DND-41 (cell line): ENCODE data around the gene KLHL2.

Experiments
- ATAC-seq: fragments of 200-7000 bp; cut with Tn5 transposase; 3 replicates; pipeline ENCODE4 v1.9.1; 2021; ENCODE audit warnings: low read depth; ENCODE audit not compliant: insufficient read depth
- DNase-seq: peaks from one replicate; pipeline ENCODE4 v3.0.0-alpha.2; 2020
- H2AFZ ChIP-seq: 2 replicates; pipeline ENCODE4 v1.6.0; 2012; ENCODE audit warnings: low read depth, low read length
- H3K27ac ChIP-seq: 2 replicates; pipeline ENCODE4 v1.5.1; 2012; ENCODE audit warnings: low read length, inconsistent platforms
- H3K27me3 ChIP-seq: fragments of 200-600 bp; sonication (generic); 2 replicates; pipeline ENCODE4 v1.6.0; 2012; ENCODE audit warnings: low read length, mild to moderate bottlenecking, inconsistent platforms; ENCODE audit not compliant: insufficient read depth, poor library complexity
- H3K36me3 ChIP-seq: 2 replicates; pipeline ENCODE4 v1.5.1; 2012; ENCODE audit warnings: low read length, inconsistent platforms; ENCODE audit not compliant: insufficient read depth
- H3K4me1 ChIP-seq: 2 replicates; pipeline ENCODE4 v1.5.1; 2012; ENCODE audit warnings: mild to moderate bottlenecking, low read length; ENCODE audit not compliant: insufficient read depth
- H3K4me2 ChIP-seq: 2 replicates; pipeline ENCODE4 v1.6.0; 2012; ENCODE audit warnings: mild to moderate bottlenecking, moderate library complexity, low read length, inconsistent platforms; ENCODE audit not compliant: insufficient read depth
- H3K4me3 ChIP-seq, 2 experiments: fragments of 200-600 bp in 1 of 2; shearing (Covaris generic) in 1 of 2; 2 replicates each; pipeline ENCODE4 v1.5.1; 2012 to 2016; ENCODE audit warnings: inconsistent platforms in 2 of 2, low read length in 2 of 2, mild to moderate bottlenecking in 2 of 2, low read depth in 1 of 2, moderate library complexity in 1 of 2
- H3K79me2 ChIP-seq: 2 replicates; pipeline ENCODE4 v1.6.0; 2012; ENCODE audit warnings: low read length, inconsistent platforms; ENCODE audit not compliant: insufficient read depth
- H3K9ac ChIP-seq: 2 replicates; pipeline ENCODE4 v1.6.0; 2012; ENCODE audit warnings: low read depth, mild to moderate bottlenecking, inconsistent platforms, low read length, moderate library complexity
- H3K9me3 ChIP-seq: 2 replicates; pipeline ENCODE4 v1.5.1; 2012; ENCODE audit warnings: low read length, moderate library complexity, mild to moderate bottlenecking, inconsistent platforms; ENCODE audit not compliant: insufficient read depth, severe bottlenecking
- H4K20me1 ChIP-seq: 2 replicates; pipeline ENCODE4 v1.6.0; 2012; ENCODE audit warnings: low read length; ENCODE audit not compliant: insufficient read depth
- EZH2 ChIP-seq: IDR thresholded peaks from 3 replicates; pipeline ENCODE4 v1.6.1; 2012; ENCODE audit warnings: borderline replicate concordance, low read depth, mild to moderate bottlenecking, moderate library complexity, low read length, inconsistent platforms; ENCODE audit not compliant: severe bottlenecking
- TF ChIP-seq, protein P1 (sequence below): IDR thresholded peaks from 2 replicates; pipeline ENCODE4 v1.5.1; 2012; ENCODE audit warnings: borderline replicate concordance, low read length, moderate library complexity, mild to moderate bottlenecking; ENCODE audit not compliant: poor library complexity, severe bottlenecking; ENCODE audit errors: extremely low read depth

Gene KLHL2

DNA sequence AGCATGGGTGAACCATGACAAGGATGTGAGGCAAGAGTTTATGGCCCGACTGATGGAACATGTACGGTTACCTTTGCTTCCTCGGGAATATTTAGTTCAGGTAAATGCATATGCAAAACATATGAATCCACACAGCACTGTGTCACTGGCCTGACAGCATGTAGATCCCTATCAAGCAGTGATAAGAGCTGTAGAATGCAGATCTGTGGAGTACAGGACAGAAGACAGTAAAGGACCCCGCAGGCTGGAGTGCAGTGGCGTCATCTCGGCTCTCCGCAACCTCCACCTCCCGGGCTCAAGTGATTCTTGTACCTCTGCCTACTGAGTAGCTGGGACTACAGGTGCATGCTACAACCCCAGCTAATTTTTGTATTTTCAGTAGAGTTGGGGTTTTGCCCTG lies 90.3 kb downstream of the KLHL2 start:
- no peak for TF ChIP-seq EZH2
- TF ChIP-seq, protein P1, sequence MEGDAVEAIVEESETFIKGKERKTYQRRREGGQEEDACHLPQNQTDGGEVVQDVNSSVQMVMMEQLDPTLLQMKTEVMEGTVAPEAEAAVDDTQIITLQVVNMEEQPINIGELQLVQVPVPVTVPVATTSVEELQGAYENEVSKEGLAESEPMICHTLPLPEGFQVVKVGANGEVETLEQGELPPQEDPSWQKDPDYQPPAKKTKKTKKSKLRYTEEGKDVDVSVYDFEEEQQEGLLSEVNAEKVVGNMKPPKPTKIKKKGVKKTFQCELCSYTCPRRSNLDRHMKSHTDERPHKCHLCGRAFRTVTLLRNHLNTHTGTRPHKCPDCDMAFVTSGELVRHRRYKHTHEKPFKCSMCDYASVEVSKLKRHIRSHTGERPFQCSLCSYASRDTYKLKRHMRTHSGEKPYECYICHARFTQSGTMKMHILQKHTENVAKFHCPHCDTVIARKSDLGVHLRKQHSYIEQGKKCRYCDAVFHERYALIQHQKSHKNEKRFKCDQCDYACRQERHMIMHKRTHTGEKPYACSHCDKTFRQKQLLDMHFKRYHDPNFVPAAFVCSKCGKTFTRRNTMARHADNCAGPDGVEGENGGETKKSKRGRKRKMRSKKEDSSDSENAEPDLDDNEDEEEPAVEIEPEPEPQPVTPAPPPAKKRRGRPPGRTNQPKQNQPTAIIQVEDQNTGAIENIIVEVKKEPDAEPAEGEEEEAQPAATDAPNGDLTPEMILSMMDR, result no peak
- Histone ChIP-seq H3K9ac (no peak overlapping the region), H3K4me3 (no peak overlapping the region), H3K36me3 (peaks cover 22% of the 10 kb centered on the region; the same call in 1 of the 2 replicates), H3K27ac (no peak overlapping the region), H2AFZ (no peak overlapping the region), H3K4me1 (peaks cover 17% of the 10 kb centered on the region), H4K20me1 (no peaks in the 10 kb centered on the region), H3K79me2 (no peaks in the 10 kb centered on the region), H3K27me3 (no peaks in the 10 kb centered on the region), H3K4me2 (no peak overlapping the region), H3K9me3 (no peaks in the 10 kb centered on the region)
- DNase-seq (no peak), ATAC-seq (no peak)

GRCh38 chr4:165299399-165300060 lies 92.2 kb downstream of the KLHL2 start:
- H3K79me2 ChIP-seq, result peaks cover 3% of the 10 kb centered on the region; the same call in 1 of the 2 replicates
- H3K27me3 ChIP-seq, result no peaks in the 10 kb centered on the region
- H3K4me1 ChIP-seq, result peaks cover 19% of the 10 kb centered on the region
- ATAC-seq (no peak), DNase-seq (no peak)
- H3K27ac ChIP-seq, result no peak overlapping the region
- H3K9me3 ChIP-seq, result no peaks in the 10 kb centered on the region
- no peaks in the 10 kb centered on the region for H4K20me1 ChIP-seq
- no peak overlapping the region for H2AFZ ChIP-seq
- TF ChIP-seq EZH2, result no peak
- TF ChIP-seq, protein P1, result no peak
- no peak overlapping the region for H3K9ac ChIP-seq
- H3K4me2 ChIP-seq, result no peak overlapping the region
- peaks cover 26% of the 10 kb centered on the region; the same call in 1 of the 2 replicates for H3K36me3 ChIP-seq
- no peak overlapping the region for H3K4me3 ChIP-seq

- Histone ChIP-seq H3K27ac (peak overlapping the region; percentile 76), H3K36me3 (peaks cover 22% of the 10 kb centered on the region; the same call in 1 of the 2 replicates), H3K9me3 (no peaks in the 10 kb centered on the region), H3K4me3 (peak overlapping the region in 1 of 2 experiments; percentile 55; a peak in 2 of 4 replicates), H3K9ac (peak overlapping the region; percentile 39), H4K20me1 (no peaks in the 10 kb centered on the region), H3K4me2 (peak overlapping the region; percentile 80), H3K4me1 (peaks cover 19% of the 10 kb centered on the region), H3K27me3 (no peaks in the 10 kb centered on the region), H2AFZ (peak overlapping the region; percentile 56; the same call in 1 of the 2 replicates), H3K79me2 (peaks cover 3% of the 10 kb centered on the region; the same call in 1 of the 2 replicates)
- DNase-seq (peak; percentile 43), ATAC-seq (peak; percentile 98)
- TF ChIP-seq, protein P1, result no peak
- TF ChIP-seq EZH2, result no peak
These were observed 94.5 kb downstream of the KLHL2 start for GRCh38 chr4:165301833-165302232.
